Mammary epithelial cell (primary cell): ENCODE results near the gene SCFD1.

Experiments
- EZH2 ChIP-seq: IDR thresholded peaks from 2 replicates; pipeline ENCODE4 v1.6.1; 2012; ENCODE audit warnings: low read length, inconsistent platforms, borderline replicate concordance
- TF ChIP-seq, protein P1 (sequence below), 2 donors: IDR thresholded peaks in 1 of 2; conservative IDR thresholded peaks in 1 of 2; 2 replicates each; pipeline ENCODE4 v1.5.1; 2011 to 2012; ENCODE audit warnings: inconsistent platforms in 2 of 2, low read length in 2 of 2, mild to moderate bottlenecking in 2 of 2, control low read depth in 1 of 2, low read depth in 1 of 2; ENCODE audit not compliant: insufficient read depth in 1 of 2; ENCODE audit errors: extremely low read depth in 1 of 2

DNA sequence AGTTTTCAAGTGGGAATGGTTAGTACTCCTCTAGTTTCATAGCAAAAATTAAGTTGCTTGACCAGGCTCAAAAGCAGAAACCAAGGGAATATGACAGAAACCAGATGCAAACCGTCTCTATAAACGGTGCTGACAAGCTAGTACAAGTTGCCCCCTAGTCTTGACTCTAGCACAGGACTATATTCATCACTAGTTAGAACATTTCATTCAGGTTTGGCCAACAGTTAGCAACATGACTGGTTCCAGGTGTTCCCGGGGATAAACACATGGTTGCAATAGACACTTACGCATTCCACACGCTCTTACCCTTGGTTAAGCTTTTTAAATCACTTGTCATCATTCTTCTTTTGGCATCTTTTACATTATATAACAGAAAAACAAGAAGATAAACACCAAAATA is 103.6 kb downstream of the SCFD1 start:
- TF ChIP-seq, protein P1, sequence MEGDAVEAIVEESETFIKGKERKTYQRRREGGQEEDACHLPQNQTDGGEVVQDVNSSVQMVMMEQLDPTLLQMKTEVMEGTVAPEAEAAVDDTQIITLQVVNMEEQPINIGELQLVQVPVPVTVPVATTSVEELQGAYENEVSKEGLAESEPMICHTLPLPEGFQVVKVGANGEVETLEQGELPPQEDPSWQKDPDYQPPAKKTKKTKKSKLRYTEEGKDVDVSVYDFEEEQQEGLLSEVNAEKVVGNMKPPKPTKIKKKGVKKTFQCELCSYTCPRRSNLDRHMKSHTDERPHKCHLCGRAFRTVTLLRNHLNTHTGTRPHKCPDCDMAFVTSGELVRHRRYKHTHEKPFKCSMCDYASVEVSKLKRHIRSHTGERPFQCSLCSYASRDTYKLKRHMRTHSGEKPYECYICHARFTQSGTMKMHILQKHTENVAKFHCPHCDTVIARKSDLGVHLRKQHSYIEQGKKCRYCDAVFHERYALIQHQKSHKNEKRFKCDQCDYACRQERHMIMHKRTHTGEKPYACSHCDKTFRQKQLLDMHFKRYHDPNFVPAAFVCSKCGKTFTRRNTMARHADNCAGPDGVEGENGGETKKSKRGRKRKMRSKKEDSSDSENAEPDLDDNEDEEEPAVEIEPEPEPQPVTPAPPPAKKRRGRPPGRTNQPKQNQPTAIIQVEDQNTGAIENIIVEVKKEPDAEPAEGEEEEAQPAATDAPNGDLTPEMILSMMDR (conservative IDR thresholded peaks at IDR 0.05 in 1 of 2, IDR thresholded peaks at IDR 0.05 in 1 of 2; ENCODE audit: extremely low read depth in 1 of 2, insufficient read depth in 1 of 2, low read depth in 1 of 2, low read length in 2 of 2) = no peak
- no peak for TF ChIP-seq EZH2
